ENCODE measurements around the gene LRRC10B.

LRRC10B gene

GRCh38 chr11:61554172-61554988 is 45.8 kb downstream of the LRRC10B start:
- peaks cover 24% of the 10 kb centered on the region for H3K4me1 ChIP-seq (ENCODE audit: insufficient read depth, low read length)
- no peak overlapping the region for H2AFZ ChIP-seq (ENCODE audit: low read depth, low read length)
- no peak overlapping the region for H3K4me3 ChIP-seq (ENCODE audit: low read length)
- peaks cover 34% of the 10 kb centered on the region for H3K27me3 ChIP-seq (ENCODE audit: insufficient read depth, low read length)
- no peaks in the 10 kb centered on the region for H3K36me3 ChIP-seq (ENCODE audit: insufficient read depth, low read length)
- H3K9me3 ChIP-seq (ENCODE audit: low read length): no peaks in the 10 kb centered on the region

GRCh38 chr11:61555051-61555969 is 46.8 kb downstream of the LRRC10B start:
- Histone ChIP-seq H3K36me3 (ENCODE audit: insufficient read depth, low read length) (no peaks in the 10 kb centered on the region), H3K4me3 (ENCODE audit: low read length) (no peak overlapping the region), H3K4me1 (ENCODE audit: insufficient read depth, low read length) (peaks cover 24% of the 10 kb centered on the region), H3K27me3 (ENCODE audit: insufficient read depth, low read length) (peaks cover 34% of the 10 kb centered on the region), H2AFZ (ENCODE audit: low read depth, low read length) (no peak overlapping the region), H3K9me3 (ENCODE audit: low read length) (no peaks in the 10 kb centered on the region)

GRCh38 chr11:61555978-61556377 is 47.4 kb downstream of the LRRC10B start:
- Histone ChIP-seq H3K27me3 (ENCODE audit: insufficient read depth, low read length) (peaks cover 35% of the 10 kb centered on the region), H3K4me3 (ENCODE audit: low read length) (no peak overlapping the region), H3K4me1 (ENCODE audit: insufficient read depth, low read length) (peaks cover 24% of the 10 kb centered on the region), H2AFZ (ENCODE audit: low read depth, low read length) (no peak overlapping the region), H3K36me3 (ENCODE audit: insufficient read depth, low read length) (no peaks in the 10 kb centered on the region), H3K9me3 (ENCODE audit: low read length) (no peaks in the 10 kb centered on the region)

GRCh38 chr11:61556621-61557020 is 48.1 kb downstream of the LRRC10B start:
- peaks cover 40% of the 10 kb centered on the region for H3K27me3 ChIP-seq (ENCODE audit: insufficient read depth, low read length)
- H2AFZ ChIP-seq (ENCODE audit: low read depth, low read length): no peak overlapping the region
- H3K4me3 ChIP-seq (ENCODE audit: low read length): no peak overlapping the region
- no peaks in the 10 kb centered on the region for H3K9me3 ChIP-seq (ENCODE audit: low read length)
- peaks cover 24% of the 10 kb centered on the region for H3K4me1 ChIP-seq (ENCODE audit: insufficient read depth, low read length)
- H3K36me3 ChIP-seq (ENCODE audit: insufficient read depth, low read length): no peaks in the 10 kb centered on the region
